ENCODE data around the gene PNO1. TPM values are rescaled to one million over a fixed set of nuclear protein-coding genes. Genes with fewer than 3 reads are reported as not detected.

PNO1 gene
- total RNA-seq, 1 experiment from 2014 or later, result 24.0 TPM

DNA sequence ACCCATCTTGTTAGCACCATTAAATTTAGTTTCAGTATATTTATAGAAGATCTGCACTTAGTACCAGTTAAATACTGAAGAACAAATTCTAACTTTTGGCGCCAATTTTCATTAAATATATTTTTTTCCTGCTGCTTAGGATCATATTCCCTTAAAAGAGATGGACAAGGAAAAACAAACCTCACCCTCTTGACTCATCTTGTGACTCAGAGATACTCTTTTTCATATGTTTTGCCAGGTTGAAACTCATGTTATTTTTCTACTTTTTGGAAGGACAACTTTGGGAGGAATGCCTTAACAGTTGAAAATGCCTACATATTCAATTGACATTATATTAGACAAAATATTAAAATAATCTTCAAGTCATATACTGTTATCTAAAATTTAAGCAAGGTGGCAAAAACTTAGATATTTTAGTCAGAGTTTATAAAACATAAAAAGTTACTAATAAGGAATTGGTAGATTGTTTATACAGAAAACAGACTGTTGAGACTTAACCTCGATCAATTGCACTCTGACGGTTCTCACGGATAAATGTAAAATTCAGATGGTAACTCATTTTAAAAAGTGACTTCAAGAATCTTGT, 36.2 kb downstream of the PNO1 start:
- peak; percentile 56 for DNase-seq (ENCODE audit: low read depth)

DNA sequence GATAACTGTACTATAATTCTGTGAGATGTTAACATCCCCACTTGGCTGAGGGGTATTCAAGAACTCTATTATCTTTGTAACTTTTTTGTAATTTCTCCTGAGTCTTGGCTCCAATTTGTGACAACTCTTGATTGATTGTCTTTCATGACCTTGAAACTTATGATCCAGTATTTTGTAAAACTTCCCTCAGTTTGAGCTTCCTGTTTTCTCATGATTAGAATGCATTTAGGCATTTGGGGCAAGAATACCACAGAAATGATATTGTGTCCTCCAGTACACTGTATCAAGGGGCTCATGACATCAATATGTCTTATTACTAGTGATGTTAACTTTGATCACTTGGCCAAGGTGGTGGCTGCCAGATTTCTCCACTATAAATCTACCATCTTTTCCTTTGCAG, 37.4 kb downstream of the PNO1 start:
- DNase-seq (ENCODE audit: low read depth), result no peak

DNA sequence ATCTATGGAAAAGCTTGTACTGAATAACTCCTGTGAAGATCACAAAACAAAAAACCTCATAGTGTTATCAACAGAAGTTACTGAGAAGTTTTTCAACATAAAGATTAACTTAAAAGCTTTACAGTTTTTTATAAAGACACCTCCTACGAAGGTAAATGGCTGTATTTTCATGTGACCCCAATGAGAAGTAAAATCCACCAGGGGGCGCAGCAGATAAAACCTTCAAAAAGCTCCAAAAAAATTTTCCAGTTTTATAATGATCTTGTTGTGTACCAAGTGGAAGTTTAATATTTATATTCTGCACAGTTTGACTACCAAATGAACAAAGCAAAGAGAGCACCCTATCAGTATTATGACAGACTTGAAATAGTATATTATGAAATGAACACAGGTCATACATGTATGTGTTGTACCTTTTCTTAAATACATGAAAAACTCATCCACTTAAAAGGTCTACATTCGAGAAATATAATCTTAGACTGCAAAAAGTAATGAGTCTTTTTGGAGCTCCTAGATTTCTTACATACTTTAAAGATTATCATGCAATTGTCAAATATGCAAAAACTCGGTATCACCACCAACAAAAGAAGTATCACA, 38.5 kb downstream of the PNO1 start:
- peak; percentile 50 for DNase-seq (ENCODE audit: low read depth)

DNA sequence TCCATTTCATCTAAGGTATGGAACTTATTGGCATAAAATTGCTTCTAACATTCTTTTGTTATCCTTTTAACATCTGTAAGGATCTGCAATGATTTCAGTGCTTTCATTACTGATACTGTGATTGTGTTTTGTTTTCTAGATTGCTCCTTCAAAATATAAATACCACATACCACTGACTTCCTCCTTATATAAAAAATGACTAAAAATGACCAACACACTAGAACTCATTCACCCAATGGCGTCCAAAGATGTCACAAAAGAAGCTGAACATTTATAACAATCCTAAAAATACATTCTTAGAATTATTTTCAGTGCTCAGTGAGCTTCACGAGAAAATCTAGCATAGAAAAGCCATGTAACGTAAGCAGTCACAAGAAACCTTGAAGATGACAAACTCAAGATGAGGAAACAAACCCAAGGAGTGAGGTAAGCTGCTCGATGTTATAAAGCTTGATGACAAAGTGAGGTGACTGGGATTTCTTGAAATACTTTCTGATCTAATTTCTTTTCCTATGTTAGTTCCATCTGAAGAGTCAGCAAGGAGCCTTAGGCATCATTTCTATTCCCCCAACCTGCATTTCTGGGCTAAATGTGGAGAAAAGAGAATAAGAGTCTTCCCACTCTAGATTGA, 42.6 kb downstream of the PNO1 start:
- DNase-seq (ENCODE audit: low read depth), result peak; percentile 8

DNA sequence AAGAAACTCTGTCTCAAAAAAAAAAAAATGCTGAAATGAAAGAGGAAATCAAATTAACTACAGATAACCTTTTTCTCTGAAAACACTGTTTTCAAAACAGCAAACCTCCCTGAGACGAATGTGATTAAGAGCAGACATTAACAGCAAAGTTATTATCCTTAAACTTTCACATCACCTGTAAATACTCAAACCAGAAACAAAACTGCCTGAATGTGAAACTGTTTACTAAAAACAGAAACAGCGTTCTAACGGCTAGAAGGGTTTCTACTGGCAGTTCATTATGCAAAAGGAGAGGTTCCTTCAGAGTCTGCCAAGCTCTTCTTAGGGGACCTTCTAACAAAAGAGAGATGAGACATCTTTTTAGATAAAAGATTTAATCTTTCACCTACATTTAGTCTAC, 45.9 kb downstream of the PNO1 start:
- DNase-seq (ENCODE audit: low read depth), result no peak

DNA sequence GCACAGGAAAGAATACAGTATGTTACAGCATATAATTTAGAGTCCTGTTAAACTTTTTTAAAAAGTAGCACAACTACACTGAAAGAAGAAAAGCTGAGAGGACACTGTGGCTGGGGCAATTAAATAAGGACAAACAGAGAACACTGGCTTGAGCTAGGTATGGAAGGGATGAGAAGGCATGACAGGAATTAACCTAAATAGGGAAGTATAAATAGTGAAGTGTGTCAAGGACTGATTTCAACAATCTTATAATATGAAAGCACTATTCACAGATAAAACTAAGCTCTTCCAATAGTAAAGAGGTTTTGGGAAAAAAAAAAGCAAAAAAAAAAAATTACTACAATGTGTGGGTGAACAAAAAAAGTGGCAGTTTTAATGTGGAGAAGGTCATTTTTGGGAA, 49.1 kb downstream of the PNO1 start:
- no peak for DNase-seq (ENCODE audit: low read depth)

DNA sequence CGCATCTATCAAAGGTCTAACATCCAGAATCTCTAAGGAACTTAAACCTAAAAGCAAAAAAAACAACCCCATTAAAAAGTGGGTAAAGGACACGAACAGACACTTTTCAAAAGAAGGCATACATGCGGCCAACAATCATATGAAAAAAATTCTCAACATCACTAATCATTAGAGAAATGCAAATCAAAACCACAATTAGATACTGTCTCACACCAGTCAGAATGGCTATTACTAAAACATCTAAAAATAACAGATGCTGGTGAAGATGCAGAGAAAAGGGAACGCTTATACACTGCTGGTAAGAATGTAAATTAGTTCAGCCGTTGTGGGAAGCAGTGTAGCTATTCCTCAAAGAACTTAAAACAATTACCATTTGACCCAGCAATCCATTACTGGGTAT, 56.7 kb downstream of the PNO1 start:
- DNase-seq (ENCODE audit: low read depth), result no peak

DNA sequence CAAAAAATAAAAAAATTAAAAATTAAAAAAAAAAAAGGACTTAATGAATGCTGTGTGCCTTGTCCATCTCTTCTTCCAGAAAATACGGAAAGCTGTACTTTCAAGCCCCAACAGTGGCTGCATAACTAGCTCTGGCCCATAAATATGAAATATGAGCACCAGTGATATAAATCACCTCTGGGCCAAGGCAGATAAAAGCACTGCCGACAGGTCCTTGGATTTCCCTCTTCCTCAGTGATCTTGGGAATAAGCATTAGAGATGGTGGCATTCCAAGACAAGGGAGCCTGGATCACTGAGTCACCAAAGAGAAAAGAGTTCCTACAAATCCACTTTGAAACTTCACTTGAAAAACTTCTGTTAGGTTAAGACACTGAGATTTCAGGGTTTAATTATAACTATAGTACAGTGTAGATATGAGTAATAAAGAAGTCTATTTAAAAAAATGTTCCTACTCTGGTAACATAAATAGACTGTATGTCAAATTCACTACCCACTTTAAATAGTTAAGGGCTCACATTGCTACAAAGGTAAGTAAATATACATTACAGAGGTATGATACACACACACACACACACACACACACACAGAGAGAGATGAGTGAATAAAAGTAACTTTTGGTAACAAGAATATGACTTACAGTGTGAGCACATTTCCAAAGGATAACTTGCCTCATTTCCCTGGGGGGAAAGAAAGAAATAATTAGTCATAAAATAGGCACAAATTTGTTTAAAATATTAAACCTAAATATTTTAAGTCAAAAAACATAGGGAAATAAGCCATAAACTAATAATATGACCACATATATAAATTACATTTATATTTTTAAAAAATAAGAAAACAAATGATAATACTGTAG, 59.0 kb downstream of the PNO1 start:
- DNase-seq (ENCODE audit: low read depth), result no peak

DNA sequence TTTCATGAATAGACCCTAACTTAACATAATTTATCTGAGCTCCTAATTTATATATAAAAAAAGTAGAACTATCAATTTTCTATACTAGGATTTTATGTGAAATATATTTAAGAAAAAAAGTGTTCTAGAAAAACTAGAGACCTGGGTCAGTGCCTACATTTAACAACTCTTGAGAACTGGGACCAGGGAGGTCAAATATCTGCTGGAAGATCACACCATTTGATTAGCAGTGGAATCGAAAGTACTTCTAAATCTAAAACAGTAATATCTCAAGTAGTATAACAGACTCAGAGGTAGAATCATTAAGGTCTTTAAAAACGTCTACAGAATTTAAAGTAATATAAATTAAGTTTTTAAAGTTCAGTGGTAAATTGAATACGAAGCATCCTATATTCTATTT, 60.0 kb downstream of the PNO1 start:
- DNase-seq (ENCODE audit: low read depth), result no peak

DNA sequence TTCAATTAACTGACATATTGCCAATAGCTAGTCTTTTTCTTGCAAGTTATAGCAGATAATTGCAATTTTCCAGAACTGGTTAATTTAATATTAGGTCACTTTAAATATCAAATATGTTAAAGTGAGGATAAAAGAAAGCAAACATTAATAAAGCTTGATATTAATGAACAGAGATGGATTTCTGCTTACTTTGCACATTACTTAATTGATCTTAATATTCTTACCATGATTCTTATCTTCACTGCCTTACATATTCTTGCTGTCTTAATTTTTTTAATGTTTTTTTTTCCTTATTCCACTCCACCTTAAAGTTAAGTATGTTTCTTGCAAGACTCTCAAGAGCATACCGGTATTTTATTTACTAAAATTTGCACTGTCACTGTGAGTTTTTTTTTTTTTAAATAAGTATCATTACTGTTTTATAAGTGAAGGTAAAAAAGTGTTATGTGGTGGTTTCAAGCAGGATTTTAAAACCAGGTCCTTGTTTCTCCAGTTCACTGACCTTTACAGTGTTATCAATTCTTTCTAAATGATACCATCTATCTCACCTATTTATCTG, 60.7 kb downstream of the PNO1 start:
- DNase-seq (ENCODE audit: low read depth), result no peak

DNA sequence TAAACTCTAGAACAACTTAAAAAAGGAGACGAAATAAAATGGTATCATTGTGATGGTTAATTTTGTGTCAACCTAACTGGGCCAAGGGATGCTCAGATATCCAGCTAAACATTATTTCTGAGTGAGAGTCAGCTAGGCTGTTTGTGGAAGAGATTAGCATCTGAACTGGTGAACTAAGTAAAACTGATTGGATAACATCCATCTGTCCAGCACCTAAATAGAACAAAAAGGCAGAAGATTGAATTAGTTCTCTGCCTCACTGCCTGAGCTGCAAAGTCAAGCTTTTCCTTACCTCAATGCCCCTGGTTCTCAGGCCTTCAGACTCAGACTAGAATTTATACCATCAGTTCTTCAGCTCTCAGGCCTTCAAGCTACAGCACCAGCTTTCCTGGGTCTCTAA, 64.6 kb downstream of the PNO1 start:
- DNase-seq (ENCODE audit: low read depth), result no peak

DNA sequence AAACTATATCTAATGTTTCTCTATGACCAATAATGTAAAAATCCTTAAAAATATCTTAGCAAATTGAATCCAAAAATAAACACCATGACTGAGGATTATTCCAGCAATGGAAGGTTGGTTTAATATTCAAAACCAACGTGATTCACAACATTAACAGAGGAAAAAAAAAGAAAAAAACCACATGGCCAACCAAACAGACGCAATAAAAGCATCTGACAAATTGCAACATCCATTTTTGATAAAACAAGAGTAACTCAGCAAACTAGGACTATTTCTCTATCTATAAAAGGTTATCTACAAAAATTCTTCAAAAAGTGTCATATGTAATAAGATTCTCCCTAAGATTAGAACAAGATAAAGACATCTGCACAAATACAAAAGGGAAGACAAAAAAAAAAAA, 65.7 kb downstream of the PNO1 start:
- DNase-seq (ENCODE audit: low read depth), result no peak

DNA sequence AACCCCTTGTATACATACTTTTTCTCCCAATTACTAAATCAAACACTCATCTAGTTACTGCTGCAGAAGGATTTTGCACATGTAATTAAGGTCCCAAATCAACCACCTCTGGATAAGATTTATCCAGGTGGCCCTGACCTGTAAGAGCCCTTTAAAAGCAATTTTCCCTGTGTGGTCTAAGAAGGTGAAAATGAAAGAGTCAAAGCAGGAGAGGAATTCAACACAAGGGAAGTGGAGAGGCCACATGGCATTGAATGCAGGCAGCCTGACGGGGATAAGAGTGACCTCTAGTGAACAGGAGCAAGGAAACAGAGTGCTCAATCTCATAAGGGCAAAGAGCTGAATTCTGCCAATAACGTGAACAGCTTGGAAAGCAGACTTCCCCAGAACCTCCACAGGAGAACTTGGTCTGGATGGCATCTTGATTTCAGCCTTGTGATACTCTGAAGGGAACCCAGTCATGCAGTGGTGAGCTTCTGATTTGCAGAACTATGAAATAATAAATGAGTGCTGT, 67.5 kb downstream of the PNO1 start:
- no peak for DNase-seq (ENCODE audit: low read depth)

Other genes with a start within 250 kb of the PNO1 start
- gene C1D, start 94.9 kb upstream of the PNO1 start, total RNA-seq (2014; rRNA removed; shearing (Covaris generic)), result 49.3 and 62.1 TPM in 2 replicates
- 25.8 and 30.8 TPM in 2 replicates for gene PPP3R1, start 94.6 kb downstream of the PNO1 start, total RNA-seq (2014; rRNA removed; shearing (Covaris generic))
- 22.6 and 27.2 TPM in 2 replicates for gene CNRIP1, start 162.1 kb downstream of the PNO1 start, total RNA-seq (2014; rRNA removed; shearing (Covaris generic))
- 0.25 TPM in 1 of 2 replicates, not detected in the other for gene PLEK, start 207.4 kb downstream of the PNO1 start, total RNA-seq (2014; rRNA removed; shearing (Covaris generic))

Measured in M059J (cell line).